ENCODE measurements around the gene TAF8. TPM values are rescaled to one million over a fixed set of nuclear protein-coding genes. Genes with fewer than 3 reads are reported as not detected.

Gene TAF8
- total RNA-seq, 1 donor from 2014 or later: 35.6 TPM

DNA sequence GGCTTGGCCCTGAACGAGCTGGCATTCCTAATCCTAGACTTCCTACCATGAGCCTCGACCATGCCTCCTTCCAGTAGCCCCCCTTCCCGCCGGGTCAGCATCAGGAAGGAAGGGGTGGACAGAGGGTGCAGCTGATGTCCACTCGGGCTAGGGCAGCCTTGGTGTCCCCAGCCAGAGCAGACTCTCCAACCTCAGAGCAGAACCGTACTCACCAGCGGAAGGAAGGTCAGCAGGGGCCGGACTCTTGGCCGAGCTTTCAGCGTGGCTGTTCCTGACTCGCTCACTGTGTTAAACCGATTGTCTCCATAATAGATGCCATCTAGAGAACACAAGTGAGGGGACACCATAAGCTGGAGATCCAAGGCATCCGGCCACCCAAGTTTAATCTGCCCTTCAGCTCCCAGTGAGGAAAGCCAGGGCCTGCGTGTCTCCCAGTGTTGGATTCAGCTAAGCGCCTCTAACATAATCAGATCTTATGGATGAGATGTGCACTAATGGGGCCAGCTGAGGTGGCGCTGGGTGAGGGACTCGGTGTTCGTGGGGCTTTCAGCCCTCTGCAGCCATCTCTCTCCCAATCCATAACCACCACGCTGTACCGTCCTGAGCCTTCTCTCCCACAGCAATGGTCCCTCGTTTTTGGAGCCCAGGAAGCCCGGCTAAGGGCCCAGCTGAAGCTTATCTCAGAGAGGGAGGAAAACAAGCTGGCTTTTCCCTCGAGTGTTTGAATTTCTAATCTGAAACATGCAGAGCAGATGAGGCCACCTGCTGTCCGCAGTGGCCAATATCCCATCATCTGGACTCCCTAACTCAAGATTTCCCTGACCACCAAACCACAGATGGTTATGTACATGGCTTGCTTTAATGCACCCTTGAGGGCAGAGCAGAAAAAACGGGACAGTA lies 78.4 kb downstream of the TAF8 start:
- no peak for TF ChIP-seq POLR2A (IDR thresholded peaks at IDR 0.05)
- TF ChIP-seq, protein P1, sequence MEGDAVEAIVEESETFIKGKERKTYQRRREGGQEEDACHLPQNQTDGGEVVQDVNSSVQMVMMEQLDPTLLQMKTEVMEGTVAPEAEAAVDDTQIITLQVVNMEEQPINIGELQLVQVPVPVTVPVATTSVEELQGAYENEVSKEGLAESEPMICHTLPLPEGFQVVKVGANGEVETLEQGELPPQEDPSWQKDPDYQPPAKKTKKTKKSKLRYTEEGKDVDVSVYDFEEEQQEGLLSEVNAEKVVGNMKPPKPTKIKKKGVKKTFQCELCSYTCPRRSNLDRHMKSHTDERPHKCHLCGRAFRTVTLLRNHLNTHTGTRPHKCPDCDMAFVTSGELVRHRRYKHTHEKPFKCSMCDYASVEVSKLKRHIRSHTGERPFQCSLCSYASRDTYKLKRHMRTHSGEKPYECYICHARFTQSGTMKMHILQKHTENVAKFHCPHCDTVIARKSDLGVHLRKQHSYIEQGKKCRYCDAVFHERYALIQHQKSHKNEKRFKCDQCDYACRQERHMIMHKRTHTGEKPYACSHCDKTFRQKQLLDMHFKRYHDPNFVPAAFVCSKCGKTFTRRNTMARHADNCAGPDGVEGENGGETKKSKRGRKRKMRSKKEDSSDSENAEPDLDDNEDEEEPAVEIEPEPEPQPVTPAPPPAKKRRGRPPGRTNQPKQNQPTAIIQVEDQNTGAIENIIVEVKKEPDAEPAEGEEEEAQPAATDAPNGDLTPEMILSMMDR (IDR thresholded peaks at IDR 0.05): no peak
- TF ChIP-seq POLR2AphosphoS5 (IDR thresholded peaks at IDR 0.05; ENCODE audit: insufficient read depth in 1 of 2, low read depth in 1 of 2): no peak
- Histone ChIP-seq H3K4me3 (no peak overlapping the region), H3K36me3 (no peaks in the 10 kb centered on the region), H3K27ac (no peak overlapping the region), H3K4me1 (peaks cover 13% of the 10 kb centered on the region), H3K9me3 (no peaks in the 10 kb centered on the region), H3K27me3 (no peaks in the 10 kb centered on the region)
- intact Hi-C loops (cut with DNase I): no loop called here
- DNase-seq (ENCODE audit: extremely low spot score in 2 of 2): no peak

DNA sequence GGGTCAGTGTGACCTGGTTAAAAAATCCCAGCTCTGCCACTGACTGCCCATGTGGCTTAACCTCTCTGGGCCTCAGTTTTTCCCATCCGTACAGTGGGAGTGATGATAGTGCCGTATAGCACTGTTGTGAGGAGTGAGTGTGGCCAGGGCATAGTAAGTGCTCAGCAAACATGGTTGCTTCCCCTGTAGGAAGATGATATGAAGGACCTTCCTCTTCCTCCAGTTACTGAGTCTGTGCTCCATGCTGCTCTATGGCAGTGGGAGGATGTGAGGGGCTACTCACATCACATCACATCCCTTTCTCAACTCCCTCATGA lies 79.0 kb downstream of the TAF8 start:
- no peaks in the 10 kb centered on the region for H3K9me3 ChIP-seq
- intact Hi-C loops (cut with DNase I): no loop called here
- DNase-seq (ENCODE audit: extremely low spot score in 2 of 2): no peak
- peaks cover 7% of the 10 kb centered on the region for H3K4me1 ChIP-seq
- TF ChIP-seq, protein P1 (IDR thresholded peaks at IDR 0.05): no peak
- TF ChIP-seq POLR2AphosphoS5 (IDR thresholded peaks at IDR 0.05; ENCODE audit: insufficient read depth in 1 of 2, low read depth in 1 of 2) (no peak), POLR2A (IDR thresholded peaks at IDR 0.05) (no peak)
- H3K27me3 ChIP-seq: no peaks in the 10 kb centered on the region
- no peaks in the 10 kb centered on the region for H3K36me3 ChIP-seq
- no peak overlapping the region for H3K4me3 ChIP-seq
- H3K27ac ChIP-seq: no peak overlapping the region

DNA sequence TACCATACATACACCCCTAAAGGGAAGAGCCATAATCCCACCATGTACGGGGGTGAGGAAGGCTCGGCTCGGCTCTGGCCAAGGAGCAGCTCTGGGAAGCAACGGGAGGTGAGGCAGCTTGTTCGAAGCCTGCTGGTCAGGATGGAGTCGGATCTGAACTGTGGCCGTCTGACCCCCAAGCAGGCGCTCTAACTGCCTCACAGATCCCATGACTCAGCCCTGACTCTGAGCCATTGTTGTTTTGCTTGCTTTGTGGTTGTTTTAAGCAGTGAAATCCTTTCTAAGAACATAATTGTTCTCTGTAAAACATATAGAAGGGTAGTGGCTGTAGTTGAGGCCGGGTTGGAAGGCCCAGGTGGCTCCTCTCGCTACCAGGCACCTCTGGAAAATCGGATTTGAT lies 81.2 kb downstream of the TAF8 start:
- Histone ChIP-seq H3K36me3 (no peaks in the 10 kb centered on the region), H3K27ac (no peak overlapping the region), H3K4me1 (no peaks in the 10 kb centered on the region), H3K27me3 (no peaks in the 10 kb centered on the region), H3K4me3 (no peak overlapping the region), H3K9me3 (no peaks in the 10 kb centered on the region)
- TF ChIP-seq, protein P1 (IDR thresholded peaks at IDR 0.05): no peak
- no peak for TF ChIP-seq POLR2AphosphoS5 (IDR thresholded peaks at IDR 0.05; ENCODE audit: insufficient read depth in 1 of 2, low read depth in 1 of 2)
- no peak for TF ChIP-seq POLR2A (IDR thresholded peaks at IDR 0.05)
- intact Hi-C loops (cut with DNase I): no loop called here
- no peak for DNase-seq (ENCODE audit: extremely low spot score in 2 of 2)

DNA sequence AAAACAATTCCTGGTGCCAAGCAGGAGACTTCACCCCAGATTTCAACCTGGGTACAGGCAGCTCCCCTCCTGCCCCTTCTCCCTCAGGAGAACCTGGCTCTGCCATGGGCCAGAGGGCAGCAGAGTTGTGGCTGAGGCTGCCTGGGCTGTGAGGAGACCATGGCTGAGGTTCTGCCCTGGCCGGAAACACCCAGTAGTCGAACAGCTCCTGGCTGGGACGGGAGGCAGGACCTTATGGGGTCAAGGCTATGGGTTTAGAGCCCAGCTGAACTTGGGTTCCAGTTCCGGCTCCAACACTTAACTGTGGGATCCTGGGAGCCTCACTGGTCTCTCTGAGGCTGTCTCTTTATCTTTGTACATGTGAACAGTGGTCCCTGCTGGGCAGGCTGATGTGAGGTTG lies 83.6 kb downstream of the TAF8 start:
- intact Hi-C loops (cut with DNase I): no loop called here
- Histone ChIP-seq H3K4me1 (peaks cover 8% of the 10 kb centered on the region), H3K36me3 (no peaks in the 10 kb centered on the region), H3K4me3 (no peak overlapping the region), H3K27ac (no peak overlapping the region), H3K9me3 (no peaks in the 10 kb centered on the region), H3K27me3 (no peaks in the 10 kb centered on the region)
- TF ChIP-seq, protein P1 (IDR thresholded peaks at IDR 0.05): no peak
- TF ChIP-seq POLR2A (IDR thresholded peaks at IDR 0.05): no peak
- TF ChIP-seq POLR2AphosphoS5 (IDR thresholded peaks at IDR 0.05; ENCODE audit: insufficient read depth in 1 of 2, low read depth in 1 of 2): no peak
- no peak for DNase-seq (ENCODE audit: extremely low spot score in 2 of 2)

DNA sequence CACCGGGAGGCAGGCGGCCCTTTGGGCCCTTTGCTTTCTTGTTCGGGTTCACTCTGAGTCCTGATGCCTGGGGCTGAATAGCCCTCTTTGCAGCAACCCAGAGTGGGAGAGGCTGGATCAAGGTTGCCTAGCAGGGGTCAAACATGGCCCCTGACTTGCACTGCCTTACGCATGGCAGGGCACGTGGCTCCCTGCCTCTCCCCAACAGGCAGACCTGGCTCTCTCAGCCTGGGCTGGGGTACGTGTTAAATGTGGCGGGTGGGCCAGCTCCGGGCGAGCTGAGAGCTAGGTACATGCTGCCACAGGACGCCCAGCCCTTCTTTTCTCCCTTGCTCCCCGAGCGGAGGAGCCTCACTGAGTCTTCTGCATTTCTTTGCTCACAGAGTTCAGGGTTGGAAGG lies 84.8 kb downstream of the TAF8 start:
- Histone ChIP-seq H3K4me1 (peaks cover 20% of the 10 kb centered on the region), H3K36me3 (no peaks in the 10 kb centered on the region), H3K9me3 (no peaks in the 10 kb centered on the region), H3K27ac (no peak overlapping the region), H3K27me3 (no peaks in the 10 kb centered on the region), H3K4me3 (no peak overlapping the region)
- DNase-seq (ENCODE audit: extremely low spot score in 2 of 2): no peak
- TF ChIP-seq POLR2AphosphoS5 (IDR thresholded peaks at IDR 0.05; ENCODE audit: insufficient read depth in 1 of 2, low read depth in 1 of 2) (no peak), POLR2A (IDR thresholded peaks at IDR 0.05) (no peak)
- TF ChIP-seq, protein P1 (IDR thresholded peaks at IDR 0.05): no peak
- intact Hi-C loops (cut with DNase I): no loop called here
